Pulmonary artery endothelial cell (primary cell): ENCODE data around the gene TUSC2. TPM values are rescaled to one million over a fixed set of nuclear protein-coding genes. Genes with fewer than 3 reads are reported as not detected.

Experiments
- DNase-seq: peaks from one replicate; pipeline ENCODE4 v3.0.0-alpha.2; 2011; ENCODE audit warnings: low read depth, low spot score
- total RNA-seq: library from RNA; depleted of rRNA; stranded (reverse); fragments of >200 nt; gene quantifications from 2 replicates; pipeline ENCODE4 v1.2.3, GENCODE V29; 2014

The TUSC2 gene
- 24.8 and 36.5 TPM in 2 replicates for total RNA-seq

GRCh38 chr3:50327943-50328691, at the start of gene TUSC2:
TUSC2 (minus strand) TSS chr3:50328223; CDS start chr3:50328099, 124 bp downstream.
- peak; percentile 90 for DNase-seq

GRCh38 chr3:50375258-50375931, 47.4 kb upstream of the TUSC2 start:
- no peak for DNase-seq

GRCh38 chr3:50374363-50375257, 46.6 kb upstream of the TUSC2 start:
- no peak for DNase-seq

- DNase-seq = no peak
Measured at GRCh38 chr3:50373146-50374051, 45.4 kb upstream of the TUSC2 start.

- no peak for DNase-seq
Measured at GRCh38 chr3:50372349-50372748, 44.3 kb upstream of the TUSC2 start.

- no peak for DNase-seq
Measured at GRCh38 chr3:50371133-50371685, 43.2 kb upstream of the TUSC2 start.

- DNase-seq = no peak
Measured at GRCh38 chr3:50370594-50370993, 42.6 kb upstream of the TUSC2 start.

GRCh38 chr3:50369012-50369670, 41.1 kb upstream of the TUSC2 start:
- no peak for DNase-seq

- DNase-seq = no peak
Measured at GRCh38 chr3:50365842-50366220, 37.8 kb upstream of the TUSC2 start.

- DNase-seq = no peak
Measured at GRCh38 chr3:50365080-50365841, 37.2 kb upstream of the TUSC2 start.

GRCh38 chr3:50364573-50365079, 36.6 kb upstream of the TUSC2 start:
- no peak for DNase-seq

GRCh38 chr3:50359760-50360110, 31.7 kb upstream of the TUSC2 start:
- no peak for DNase-seq

GRCh38 chr3:50358911-50359759, 31.1 kb upstream of the TUSC2 start, which contains the start of gene TMEM115:
TMEM115 (minus strand) TSS chr3:50359521; CDS start chr3:50359063, 458 bp downstream.
- DNase-seq = peak; percentile 96

- DNase-seq = no peak
Measured at GRCh38 chr3:50358355-50358910, 30.4 kb upstream of the TUSC2 start.

GRCh38 chr3:50357481-50357880, 29.5 kb upstream of the TUSC2 start:
- DNase-seq = no peak

- DNase-seq = no peak
Measured at GRCh38 chr3:50356553-50356952, 28.5 kb upstream of the TUSC2 start.

GRCh38 chr3:50355829-50356552, 28.0 kb upstream of the TUSC2 start:
- DNase-seq = no peak
